Subcutaneous adipose tissue (tissue), 4 donors: ENCODE measurements around the gene CALN1. TPM values are rescaled to one million over a fixed set of nuclear protein-coding genes. Genes with fewer than 3 reads are reported as not detected.

ENCODE experiments used
- CTCF ChIP-seq: fragments of 450-650 bp; IDR thresholded peaks from one replicate; pipeline ENCODE4 v1.5.1; 2016; ENCODE audit warnings: low read depth, mild to moderate bottlenecking, control low read depth, antibody characterized with exemption, moderate library complexity
- total RNA-seq, 4 donors: library from RNA; depleted of rRNA; stranded (reverse); fragments of >200 nt; gene quantifications; one replicate each; pipeline ENCODE4 v1.1.0, GENCODE V29; 2016

CALN1 gene
- total RNA-seq, 4 donors from 2014 or later, result 0.19 to 0.68 (median 0.22) TPM; not detected in 1

- TF ChIP-seq CTCF, result no peak
Measured at GRCh38 chr7:72321637-72322036, 90.5 kb downstream of the CALN1 start.

GRCh38 chr7:72321081-72321480, 91.1 kb downstream of the CALN1 start:
- no peak for TF ChIP-seq CTCF

DNA sequence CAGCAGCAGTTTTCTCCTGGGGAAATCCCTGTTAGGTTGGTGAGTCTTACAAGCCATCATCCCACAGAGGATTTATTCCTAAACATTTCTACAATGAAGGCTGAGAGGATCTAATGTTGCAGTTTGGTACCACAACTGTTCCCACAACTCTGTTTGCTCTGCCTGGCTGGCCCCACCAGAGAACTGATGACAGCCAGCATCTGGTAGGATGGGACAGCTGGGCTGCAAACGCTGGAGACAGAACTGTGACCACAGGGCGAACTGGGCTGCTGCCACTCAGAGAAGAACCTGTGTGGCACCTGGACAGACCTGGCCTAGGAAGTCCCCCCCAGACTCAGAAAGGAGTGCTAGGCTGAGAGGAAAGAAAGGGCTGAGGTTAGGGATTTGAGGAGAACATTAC, 94.8 kb downstream of the CALN1 start:
- TF ChIP-seq CTCF, result no peak

- TF ChIP-seq CTCF, result no peak
Measured at GRCh38 chr7:72316148-72316547, 96.0 kb downstream of the CALN1 start.

DNA sequence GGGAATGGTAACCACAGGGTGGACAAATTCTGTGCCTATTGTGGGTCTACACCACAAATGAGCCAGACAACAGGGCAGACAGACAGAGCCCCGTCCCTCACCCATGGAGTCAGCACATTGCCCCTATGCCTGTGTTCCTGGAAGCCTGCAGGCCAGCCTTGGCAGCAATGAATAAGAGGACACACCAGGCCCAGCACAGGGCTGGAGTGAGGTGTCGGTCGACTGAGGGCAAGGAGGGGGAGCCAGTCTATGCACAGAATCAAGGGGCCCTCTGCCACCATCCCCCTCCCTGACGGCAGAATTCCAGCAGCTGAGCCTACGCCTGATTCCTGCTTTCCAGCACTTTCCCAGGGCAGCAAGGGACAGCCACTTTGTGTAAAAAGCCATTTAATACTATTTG, 98.2 kb downstream of the CALN1 start:
- no peak for TF ChIP-seq CTCF

DNA sequence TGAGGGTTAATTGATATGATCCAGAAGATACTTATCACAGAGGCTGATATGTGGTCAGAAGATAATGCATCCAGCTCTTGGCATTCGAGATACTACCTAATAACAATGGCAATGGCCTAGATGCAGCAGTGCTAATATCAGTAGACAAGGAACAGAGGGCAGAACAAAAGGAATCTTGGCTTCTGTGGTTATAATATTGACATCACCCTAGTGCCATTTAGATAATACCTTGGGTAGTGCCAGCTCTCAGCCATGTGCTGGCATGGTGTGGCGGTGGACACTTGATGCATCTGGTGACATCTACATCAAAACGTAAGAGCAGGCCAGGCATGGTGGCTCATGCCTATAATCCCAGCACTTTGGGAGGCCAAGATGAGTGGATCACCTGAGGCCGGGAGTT, 101.8 kb downstream of the CALN1 start:
- no peak for TF ChIP-seq CTCF

- no peak for TF ChIP-seq CTCF
Measured at GRCh38 chr7:72309476-72309875, 102.7 kb downstream of the CALN1 start.

- TF ChIP-seq CTCF, result no peak
Measured at GRCh38 chr7:72308986-72309385, 103.2 kb downstream of the CALN1 start.
